HG02840 (cell line): ENCODE measurements around the gene MSANTD7.
"Not testable (repeated sequence)": the region's sequence is repeated elsewhere in the genome, so short reads cannot be mapped to it uniquely, and the experiment has no call there.

Experiments
- ATAC-seq: cut with Tn5 transposase; IDR thresholded peaks from one replicate; pipeline ENCODE4 v1.9.1; 2021; ENCODE audit warnings: mild to moderate bottlenecking, moderate library complexity, moderate number of reproducible peaks; ENCODE audit not compliant: unreplicated experiment, low FRiP score

The MSANTD7 gene, protein sequence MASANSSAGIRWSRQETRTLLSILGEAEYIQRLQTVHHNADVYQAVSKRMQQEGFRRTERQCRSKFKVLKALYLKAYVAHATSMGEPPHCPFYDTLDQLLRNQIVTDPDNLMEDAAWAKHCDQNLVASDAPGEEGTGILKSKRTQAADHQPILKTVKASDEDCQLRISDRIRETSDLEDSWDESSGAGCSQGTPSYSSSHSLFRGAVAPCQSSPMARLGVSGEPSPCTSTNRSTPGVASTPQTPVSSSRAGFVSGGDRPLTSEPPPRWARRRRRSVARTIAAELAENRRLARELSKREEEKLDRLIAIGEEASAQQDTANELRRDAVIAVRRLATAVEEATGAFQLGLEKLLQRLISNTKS

DNA sequence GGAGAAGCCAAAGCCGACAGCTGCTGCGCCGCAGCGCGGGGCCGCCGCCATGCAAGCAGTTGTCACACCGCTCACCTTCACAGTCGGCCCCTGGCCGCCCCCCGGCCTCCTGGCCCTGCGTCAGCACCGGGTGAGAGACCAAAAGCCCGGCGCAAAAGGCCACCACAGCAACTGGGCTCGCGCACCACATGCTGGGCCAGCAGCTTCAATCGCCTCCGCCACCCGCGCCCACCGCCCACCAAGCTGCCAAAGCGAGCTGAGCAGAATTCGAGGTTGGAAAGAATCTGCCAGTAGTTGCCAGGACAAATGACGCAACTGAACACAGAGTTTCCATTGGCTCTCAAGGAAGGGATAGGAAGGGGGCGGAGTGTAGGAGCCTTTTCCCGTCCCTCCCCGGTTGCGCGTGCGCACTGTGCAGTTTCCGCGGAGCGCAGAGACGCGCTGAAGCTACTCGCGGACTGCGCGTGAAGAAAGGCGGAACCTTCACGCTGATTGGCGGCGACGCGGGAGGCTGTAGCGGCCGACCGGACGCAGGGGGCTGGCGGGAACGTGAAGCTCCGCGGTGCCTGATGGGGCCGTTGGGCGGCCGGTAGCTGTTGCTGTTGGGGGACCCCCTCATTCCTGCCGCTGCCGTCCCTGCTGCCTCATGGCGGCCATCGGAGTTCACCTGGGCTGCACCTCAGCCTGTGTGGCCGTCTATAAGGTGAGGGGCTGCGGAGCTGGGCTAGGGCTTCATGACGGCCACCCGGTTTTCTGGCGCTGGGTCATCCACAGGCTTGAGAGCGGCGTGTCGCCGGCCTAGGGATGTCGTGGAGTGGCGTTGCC lies at the start of gene MSANTD7, which contains the start of the genes CDNF and HSPA14:
Gene MSANTD7 (plus strand): TSS at position 550 of the 825 bp plus-strand sequence. CDS start 3,979 bp downstream, outside the sequence.
Gene CDNF (minus strand): TSS at position 281 of the 825 bp plus-strand sequence. CDS start 91 bp downstream, at position 190.
Gene HSPA14 (plus strand): TSS at position 550 of the 825 bp plus-strand sequence. CDS start 97 bp downstream, at position 647.
- peak; percentile 96 for ATAC-seq

DNA sequence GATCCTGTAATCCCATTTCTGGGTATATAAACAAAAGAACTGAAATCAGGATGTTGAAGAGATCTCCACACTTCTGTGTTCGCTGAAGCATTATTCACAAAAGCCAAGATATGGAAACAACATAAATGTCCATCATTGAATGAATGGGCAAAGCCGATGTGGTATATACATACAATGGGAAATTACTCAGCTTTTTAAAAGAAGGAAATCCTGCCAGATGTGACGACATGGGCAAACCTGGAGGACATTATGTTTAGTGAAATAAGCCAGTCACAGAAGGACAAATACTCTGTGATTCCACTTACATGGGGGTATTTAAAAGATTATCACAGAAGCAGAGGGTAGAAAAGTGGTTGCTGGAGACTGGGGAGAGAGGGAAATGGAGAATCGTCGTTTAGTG lies 39.5 kb upstream of the MSANTD7 start:
- ATAC-seq: no peak

DNA sequence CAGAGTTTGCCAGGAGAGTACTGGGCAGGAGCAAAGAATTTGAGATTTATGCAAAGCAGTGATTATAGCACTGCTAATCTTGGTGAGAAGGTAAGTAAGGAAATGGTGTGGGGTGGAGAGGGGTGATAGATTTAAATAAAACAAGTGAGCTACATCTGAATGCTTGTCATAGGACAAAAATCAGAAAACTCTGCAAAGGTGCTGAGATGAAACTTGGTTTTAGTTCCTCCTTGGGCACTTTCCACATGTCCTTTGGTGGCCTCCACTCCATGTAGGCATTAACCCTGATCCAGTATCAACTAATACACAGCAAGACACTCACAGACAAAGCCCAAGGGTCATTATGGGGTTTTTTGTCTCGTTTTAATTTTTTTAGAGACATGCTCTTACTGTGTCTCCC lies 37.7 kb upstream of the MSANTD7 start:
- ATAC-seq: no peak

DNA sequence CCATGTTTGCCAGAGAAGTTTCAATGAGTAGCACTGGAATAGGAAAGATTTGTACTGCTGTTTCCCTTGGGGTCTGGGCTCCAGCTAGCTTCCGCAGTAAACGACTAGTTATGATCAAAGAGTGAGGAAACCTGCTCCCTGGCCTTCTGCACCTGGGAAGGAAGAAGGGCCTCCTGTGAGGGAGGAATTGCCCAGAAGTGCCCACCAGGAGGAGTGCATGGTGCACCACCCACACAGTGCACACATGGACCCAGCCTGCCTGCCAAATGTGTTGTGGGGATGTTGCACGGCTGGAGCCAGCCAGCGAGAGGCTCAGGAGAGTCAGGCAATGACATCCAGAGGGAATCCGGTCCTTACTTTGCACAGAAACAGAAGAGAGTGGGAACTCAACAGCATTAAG lies 36.4 kb upstream of the MSANTD7 start:
- no peak for ATAC-seq

DNA sequence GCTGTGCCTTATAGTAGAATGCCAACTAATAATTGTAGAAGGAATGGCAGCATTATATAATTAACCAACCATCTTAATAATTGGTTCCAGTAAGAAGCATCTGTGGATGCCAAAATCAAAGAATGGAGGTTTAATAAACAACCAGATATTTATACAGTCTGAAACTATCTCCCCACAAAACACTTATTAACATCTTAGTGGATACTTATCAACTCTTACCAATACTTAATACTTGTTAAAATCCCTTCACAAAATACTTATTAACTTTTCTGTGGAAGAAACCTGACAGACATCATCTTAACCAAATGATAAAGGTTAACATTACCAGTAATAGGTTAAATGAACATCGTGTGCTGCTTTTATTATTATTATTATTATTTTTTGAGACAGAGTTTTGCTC lies 34.3 kb upstream of the MSANTD7 start:
- ATAC-seq: no peak

DNA sequence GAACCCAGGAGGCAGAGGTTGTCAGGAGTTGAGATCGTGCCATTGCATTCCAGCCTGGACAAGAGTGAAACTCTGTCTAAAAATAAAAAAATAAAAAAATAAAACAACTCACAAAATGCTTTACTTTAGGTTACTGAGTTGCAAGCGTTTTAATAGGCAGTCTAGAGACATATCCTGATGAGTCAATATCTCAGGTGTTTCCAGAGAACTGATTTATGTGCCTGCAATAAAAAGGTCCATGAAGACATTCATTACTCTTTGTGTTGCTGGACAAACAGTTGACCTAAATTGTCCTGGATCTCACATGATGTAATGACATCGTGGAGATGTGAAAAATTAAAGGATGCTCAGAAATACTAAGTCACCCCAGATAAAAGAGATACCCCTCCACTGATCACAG lies 31.8 kb upstream of the MSANTD7 start:
- ATAC-seq: no peak

DNA sequence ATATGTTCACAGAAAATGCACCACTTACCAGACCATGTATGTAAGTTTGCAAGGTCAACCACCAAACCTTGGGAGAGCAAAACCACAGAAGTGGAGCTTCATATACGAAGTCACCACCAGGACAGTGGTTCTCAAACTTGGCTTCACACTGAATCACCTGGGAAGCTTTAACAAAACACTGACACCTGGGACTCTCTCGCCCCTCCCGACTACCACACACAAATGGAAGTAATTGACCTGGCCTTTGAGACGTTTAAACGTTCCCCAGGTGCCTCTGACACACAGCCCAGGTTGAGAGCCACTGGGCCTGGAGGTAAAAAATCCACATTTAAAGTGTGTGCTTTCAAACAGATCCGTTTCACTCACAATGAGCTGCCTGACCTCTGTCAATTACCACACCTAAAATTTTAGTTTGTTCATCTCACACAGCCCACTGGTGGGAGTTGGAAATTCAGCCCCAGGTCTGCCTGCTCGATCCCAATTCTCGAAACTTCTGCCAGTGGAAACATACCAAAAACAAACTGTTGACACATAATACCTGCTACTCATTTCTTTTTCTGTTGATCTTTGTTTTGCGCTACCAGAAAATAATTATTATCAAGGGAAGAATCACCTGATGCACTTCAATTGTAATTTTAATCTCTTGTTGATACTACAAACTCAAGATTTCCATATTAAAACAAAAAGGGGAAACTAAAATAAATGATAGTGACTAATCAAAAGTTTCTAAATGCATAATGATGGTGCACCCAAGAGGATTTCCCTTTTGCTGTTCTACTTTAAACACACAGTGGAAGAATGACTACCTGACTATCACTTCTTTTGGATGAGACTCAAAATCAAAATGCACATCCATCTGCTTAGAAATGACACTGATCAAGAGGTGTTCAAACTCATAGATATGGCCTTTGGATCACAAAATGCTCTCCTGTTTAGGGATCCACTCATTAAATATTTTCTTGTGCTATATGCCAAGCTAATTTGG lies 26.8 kb upstream of the MSANTD7 start:
- no peak for ATAC-seq

DNA sequence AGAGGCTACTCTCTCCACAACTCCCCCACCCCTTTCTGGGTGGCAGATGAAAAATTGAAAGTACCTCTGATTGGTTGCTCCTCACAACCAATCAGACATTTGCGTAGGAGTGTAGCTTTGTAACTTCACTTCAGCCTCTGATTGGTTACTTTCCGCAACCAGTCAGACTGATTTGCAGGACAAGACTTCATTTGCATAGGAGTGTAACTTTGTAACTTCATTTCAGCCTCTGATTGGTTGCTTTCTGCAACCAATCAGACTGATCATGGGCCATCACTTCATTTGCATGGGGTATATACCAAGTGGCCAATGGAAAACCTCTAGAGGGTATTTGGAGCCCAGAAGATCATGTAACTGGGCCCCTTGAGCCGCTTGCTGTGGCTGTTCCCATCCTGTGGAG lies 25.8 kb upstream of the MSANTD7 start:
- no peak for ATAC-seq

DNA sequence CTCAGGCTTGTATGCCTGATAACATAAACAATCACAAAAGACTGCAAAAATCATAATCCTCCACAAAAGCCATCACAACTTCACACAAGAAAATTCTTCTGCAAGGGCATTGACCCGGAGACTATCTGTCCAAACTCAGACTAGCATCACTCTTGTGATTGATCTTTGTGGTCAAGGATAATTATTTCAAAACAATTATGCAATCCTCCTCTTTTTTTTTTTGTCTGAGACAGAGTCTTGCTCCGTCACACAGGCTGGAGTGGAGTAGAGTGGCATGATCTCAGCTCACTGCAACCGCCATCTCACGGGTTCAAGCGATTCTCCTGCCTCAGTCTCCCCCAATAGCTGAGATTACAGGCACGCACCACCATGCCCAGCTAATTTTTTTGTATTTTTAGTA lies 22.4 kb upstream of the MSANTD7 start:
- no peak for ATAC-seq

DNA sequence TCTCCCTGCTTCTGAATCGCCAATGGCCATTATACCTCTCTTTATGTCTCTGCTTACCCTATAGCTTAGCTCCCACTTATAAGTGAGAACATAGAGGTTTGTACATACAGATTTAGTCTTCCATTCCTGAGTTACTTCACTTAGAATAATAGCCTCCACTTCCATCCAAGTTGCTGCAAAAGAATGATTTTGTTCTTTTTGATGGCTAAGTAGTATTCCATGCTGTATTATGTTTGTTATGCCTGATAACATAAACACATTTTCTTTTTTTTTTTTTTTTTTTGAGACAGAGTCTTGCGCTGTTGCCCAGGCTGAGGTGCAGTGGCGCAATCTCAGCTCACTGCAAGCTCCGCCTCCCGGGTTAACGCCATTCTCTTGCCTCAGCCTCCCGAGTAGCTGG lies 21.4 kb upstream of the MSANTD7 start:
- not testable (repeated sequence) for ATAC-seq

DNA sequence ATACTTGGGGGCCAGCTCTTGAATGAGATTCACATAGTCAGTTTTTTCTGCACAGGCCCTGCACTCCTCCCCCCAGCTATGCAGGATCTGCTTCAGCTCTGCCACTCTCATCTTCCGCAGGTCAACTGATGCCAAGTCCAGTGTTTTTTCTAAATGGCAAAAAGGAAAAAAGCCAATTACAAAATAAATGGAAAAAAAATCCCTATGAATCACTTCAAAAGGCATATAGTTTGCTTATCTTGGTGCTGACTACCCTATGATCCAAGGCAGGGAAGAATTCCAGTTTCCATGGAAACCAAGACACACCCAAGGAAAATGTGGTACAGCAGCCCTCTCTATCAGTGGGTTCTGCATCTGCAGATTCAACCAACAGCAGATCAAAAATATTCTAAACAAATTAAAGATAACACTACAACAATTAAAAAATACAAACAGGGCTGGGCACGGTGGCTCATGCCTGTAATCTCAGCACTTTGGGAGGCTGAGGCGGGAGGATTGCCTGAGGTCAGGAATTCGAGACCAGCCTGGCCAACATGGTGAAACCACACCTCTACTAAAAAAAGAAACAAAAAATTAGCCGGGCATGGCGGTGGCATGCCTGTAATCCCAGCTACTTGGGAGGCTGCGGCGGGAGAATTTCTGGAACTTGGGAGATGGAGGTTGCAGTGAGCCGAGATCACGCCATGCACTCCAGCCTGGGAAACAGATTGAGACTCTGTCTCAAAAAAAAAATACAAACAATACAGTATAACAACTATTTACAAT lies 17.9 kb upstream of the MSANTD7 start:
- no peak for ATAC-seq

DNA sequence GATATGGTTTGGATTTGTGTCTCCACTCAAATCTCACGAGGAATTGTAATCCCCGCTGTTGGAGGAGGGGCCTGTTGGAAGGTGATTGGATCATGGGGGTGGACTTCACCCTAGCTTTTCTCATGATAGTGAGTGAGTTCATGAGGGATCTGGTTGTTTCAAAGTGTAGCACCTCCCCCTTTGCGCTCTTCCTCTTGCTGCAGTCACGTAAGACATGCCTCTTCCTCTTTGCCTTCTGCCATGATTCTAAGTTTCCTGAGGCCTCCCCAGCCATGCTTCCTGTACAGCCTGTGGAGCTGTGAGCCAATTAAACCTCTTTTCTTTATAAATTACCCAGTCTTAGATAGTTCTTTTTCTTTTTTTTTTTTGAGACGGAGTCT lies 17.3 kb upstream of the MSANTD7 start:
- ATAC-seq: no peak

DNA sequence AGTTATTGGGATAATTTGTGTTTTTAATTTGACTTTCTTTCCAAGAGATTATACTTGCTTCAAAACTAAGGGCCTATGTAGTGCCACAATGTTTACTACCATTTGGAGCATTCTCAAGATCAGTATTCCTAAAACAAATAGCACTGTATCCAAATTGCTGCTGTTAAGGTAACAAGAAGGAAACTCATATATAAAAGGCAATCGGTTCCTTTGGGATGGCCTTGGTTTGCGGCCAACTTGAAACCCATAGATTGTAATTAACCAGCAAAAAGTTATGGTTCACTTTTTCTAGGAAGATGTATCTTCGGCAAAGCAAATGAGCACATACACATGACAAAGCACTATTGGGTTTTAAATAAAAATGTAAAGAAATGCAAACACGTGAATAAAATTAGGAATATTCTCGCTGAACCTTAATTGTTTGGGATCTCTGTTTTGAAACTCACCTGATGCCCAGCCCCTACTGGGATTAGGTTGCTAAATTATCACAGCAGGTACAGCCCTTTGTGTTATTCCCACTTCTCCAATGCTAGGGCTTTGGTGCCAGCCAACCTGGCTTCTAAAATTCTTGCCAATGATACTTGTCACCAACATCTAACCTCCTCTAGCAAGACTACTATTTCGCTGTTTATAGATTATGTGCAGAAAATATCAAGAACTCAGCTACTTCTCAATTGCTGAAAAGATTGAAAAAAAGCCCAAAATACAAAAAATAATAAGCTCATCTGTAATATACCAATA lies 16.3 kb upstream of the MSANTD7 start:
- ATAC-seq: no peak

DNA sequence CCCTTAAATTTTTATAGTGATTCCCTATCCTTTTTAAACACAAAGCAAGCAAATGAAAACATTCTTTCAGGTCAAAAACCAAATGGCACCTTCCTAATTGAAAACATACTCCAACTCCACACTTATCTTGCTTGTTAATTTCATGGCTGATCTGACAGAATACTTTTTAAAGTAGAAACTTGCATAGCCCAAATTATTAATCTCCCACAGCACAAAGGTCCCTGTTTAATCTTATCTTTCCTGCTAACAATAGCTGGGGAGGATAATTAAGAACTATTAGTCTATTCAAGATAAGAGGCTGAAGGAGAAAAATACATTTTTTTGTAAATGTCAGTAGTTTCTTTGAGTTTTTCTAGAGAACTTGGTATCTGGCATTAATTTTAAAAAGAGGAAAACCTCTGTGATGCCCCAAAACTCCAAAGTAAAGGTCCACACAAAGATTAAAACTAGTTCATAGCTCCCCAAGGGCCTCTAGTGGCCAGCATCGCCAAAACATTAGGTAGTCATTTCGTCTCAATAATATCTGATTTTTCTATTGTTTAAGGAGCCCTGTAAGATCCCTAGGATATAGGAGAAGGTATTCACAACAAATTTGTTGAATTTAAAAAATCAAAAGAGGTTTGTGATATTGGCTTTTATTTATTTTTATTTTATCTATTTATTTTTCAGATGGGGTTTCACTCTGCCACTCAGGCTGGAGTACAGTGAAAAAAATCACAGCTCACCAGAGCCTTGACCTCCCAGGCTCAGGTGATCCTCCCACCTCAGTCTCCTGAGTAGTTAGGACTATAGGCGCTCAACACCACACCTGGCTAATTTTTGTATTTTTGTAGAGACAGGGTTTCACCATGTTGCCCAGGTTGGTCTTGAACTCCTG lies 15.0 kb upstream of the MSANTD7 start:
- no peak for ATAC-seq

DNA sequence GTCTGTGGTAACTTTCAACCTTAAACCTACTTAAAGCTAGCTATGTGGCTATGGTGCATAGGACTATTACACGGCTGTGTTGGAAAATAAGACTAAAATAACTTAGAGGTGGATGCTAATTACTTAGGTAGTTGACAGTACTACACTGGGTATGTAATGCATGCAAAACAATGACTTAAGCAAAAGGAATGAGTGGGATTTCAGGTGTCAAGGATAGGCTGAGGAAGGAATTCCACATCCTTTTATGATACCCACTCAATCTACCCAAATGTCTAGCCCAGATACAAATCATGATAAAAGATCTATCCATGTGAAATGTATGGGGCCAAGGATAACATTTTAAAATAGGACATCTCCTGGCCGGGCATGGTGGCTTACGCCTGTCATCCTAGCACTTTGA lies 14.1 kb upstream of the MSANTD7 start:
- no peak for ATAC-seq

DNA sequence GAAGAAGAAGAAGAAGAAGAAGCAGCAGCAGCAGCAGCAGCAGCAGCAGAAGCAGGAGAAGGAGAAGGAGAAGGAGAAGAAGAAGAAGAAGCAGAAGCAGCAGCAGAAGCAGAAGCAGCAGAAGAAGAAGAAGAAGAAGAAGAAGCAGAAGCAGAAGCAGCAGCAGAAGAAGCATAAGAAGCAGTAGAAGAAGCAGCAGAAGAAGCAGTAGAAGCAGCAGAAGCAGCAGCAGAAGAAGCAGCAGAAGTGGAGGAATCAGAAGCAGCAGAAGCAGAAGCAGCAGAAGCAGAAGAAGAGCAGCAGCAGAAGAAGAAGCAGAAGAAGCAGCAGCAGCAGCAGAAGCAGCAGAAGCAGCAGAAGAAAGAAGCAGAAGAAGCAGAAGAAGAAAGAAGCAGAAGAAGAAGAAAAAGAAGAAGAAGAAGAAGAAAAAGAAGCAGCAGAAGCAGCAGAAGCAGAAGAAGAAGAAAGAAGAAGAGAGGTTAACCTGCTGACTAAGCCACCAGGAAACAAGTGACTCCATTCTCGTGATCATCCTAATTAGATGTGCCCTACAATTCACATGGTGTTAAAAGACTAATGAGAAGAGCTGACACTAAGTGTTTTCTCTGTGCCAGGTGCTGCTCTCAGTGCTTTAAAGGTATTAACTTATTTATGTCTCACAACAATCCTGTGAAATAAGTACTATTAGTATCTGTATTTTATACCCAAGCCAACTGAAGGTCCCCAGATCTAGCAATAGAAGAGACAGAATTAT lies 11.9 kb upstream of the MSANTD7 start:
- no peak for ATAC-seq

DNA sequence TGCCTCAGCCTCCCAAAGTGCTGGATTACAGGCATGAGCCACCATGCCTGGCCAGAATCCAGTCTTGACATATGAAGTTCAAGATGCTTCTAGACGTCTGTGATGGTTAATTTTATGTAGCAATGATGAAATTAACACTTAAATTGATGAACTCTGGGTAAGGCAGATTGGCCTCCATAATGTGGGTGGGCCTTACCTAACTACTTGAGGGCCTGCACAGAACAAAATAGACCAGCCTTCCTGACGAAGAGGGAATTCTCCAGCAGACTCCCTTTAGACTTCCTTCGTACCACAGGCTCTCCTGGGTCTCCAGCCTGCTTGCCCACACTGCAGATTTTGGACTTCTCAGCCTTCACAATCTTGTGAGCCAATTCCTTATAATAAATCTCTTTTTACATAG lies 5.0 kb upstream of the MSANTD7 start:
- ATAC-seq: no peak
